HL-60 (cell line): ENCODE data around the gene GPR89B.

Experiments
- CTCF ChIP-seq: IDR thresholded peaks from one replicate; pipeline ENCODE4 v1.5.1; 2011; ENCODE audit warnings: low read length, control low read depth, inconsistent platforms; ENCODE audit not compliant: insufficient read depth
- GABPA ChIP-seq: IDR thresholded peaks from 2 replicates; pipeline ENCODE4 v1.6.1; 2012; ENCODE audit warnings: low read depth
- POLR2AphosphoS5 ChIP-seq: IDR thresholded peaks from 2 replicates; pipeline ENCODE4 v1.6.1; 2012; ENCODE audit warnings: low read depth
- REST ChIP-seq: IDR thresholded peaks from 2 replicates; pipeline ENCODE4 v1.6.1; 2012; ENCODE audit warnings: low read depth; ENCODE audit not compliant: insufficient replicate concordance
- SPI1 ChIP-seq: IDR thresholded peaks from 2 replicates; pipeline ENCODE4 v1.6.1; 2012; ENCODE audit warnings: low read depth, mild to moderate bottlenecking, borderline replicate concordance

GRCh38 chr1:147879911-147880310, 48.3 kb upstream of the GPR89B start:
- no peak for TF ChIP-seq POLR2AphosphoS5
- TF ChIP-seq REST = no peak
- no peak for TF ChIP-seq CTCF
- TF ChIP-seq SPI1 = no peak
- TF ChIP-seq GABPA = no peak
